UCSD-AML1 (cell line): Measurements from ENCODE around the gene PUS10.
"Not testable (repeated sequence)": the region's sequence is repeated elsewhere in the genome, so short reads cannot be mapped to it uniquely, and the experiment has no call there.

Experiments used
- DNase-seq: peaks from one replicate; lab custom pipeline; 2025; ENCODE audit not compliant: unreplicated experiment; lab: John Stamatoyannopoulos, UW

Gene PUS10

GRCh38 chr2:60934165-60934722 is 83.8 kb downstream of the PUS10 start:
- DNase-seq, result no peak

GRCh38 chr2:60932954-60933353 is 85.1 kb downstream of the PUS10 start:
- DNase-seq, result no peak

- DNase-seq, result not testable (repeated sequence)
Measured at GRCh38 chr2:60932061-60932460, 86.0 kb downstream of the PUS10 start.

- DNase-seq, result peak; percentile 11
Measured at GRCh38 chr2:60926741-60927552, 91.1 kb downstream of the PUS10 start.

- DNase-seq, result no peak
Measured at GRCh38 chr2:60925994-60926740, 91.9 kb downstream of the PUS10 start.

GRCh38 chr2:60907329-60907728 is 110.7 kb downstream of the PUS10 start:
- no peak for DNase-seq

GRCh38 chr2:60906395-60906794 is 111.7 kb downstream of the PUS10 start:
- no peak for DNase-seq

- DNase-seq, result not testable (repeated sequence)
Measured at GRCh38 chr2:60905867-60906266, 112.2 kb downstream of the PUS10 start.

- DNase-seq, result not testable (repeated sequence)
Measured at GRCh38 chr2:60901296-60901695, 116.8 kb downstream of the PUS10 start.

- no peak for DNase-seq
Measured at GRCh38 chr2:60899892-60900249, 118.2 kb downstream of the PUS10 start.

GRCh38 chr2:60899230-60899891 is 118.7 kb downstream of the PUS10 start:
- DNase-seq, result no peak

- no peak for DNase-seq
Measured at GRCh38 chr2:60898567-60898966, 119.5 kb downstream of the PUS10 start.
